Right cardiac atrium (tissue), 5 donors: ENCODE measurements around the gene ING5. TPM values are rescaled to one million over a fixed set of nuclear protein-coding genes. Genes with fewer than 3 reads are reported as not detected.
A peak's percentile ranks its signal among the peaks of the same experiment; 100 is the strongest.
"Not testable (repeated sequence)": the region's sequence is repeated elsewhere in the genome, so short reads cannot be mapped to it uniquely, and the experiment has no call there.

Source experiments
- ATAC-seq, 2 donors: fragments of 200-7000 bp; cut with Tn5 transposase; one replicate each; pipeline versions ENCODE4 v1.8.0 to v1.9.1; 2020; ENCODE audit warnings: moderate library complexity in 2 of 2, mild to moderate bottlenecking in 1 of 2
- DNase-seq, 3 donors: peaks; one replicate each; pipeline ENCODE4 v3.0.0-alpha.2; 2020
- H3K27ac ChIP-seq: one replicate; pipeline ENCODE4 v1.5.1; 2013; ENCODE audit warnings: mild to moderate bottlenecking, low read length, control low read depth, moderate library complexity
- H3K27me3 ChIP-seq: one replicate; pipeline ENCODE4 v1.6.1; 2013; ENCODE audit not compliant: control insufficient read depth, insufficient read depth
- H3K4me1 ChIP-seq: one replicate; pipeline ENCODE4 v1.6.1; 2013; ENCODE audit warnings: low read length; ENCODE audit not compliant: control insufficient read depth, insufficient read depth
- H3K4me3 ChIP-seq: one replicate; pipeline ENCODE4 v1.5.1; 2013; ENCODE audit warnings: low read length, control low read depth
- H3K9me3 ChIP-seq: one replicate; pipeline ENCODE4 v1.6.1; 2013; ENCODE audit warnings: low read length; ENCODE audit not compliant: control insufficient read depth
- WGBS: extraction: QIAGEN DNeasy Blood & Tissue Kit; methylation state at CpG from one replicate; pipeline ENCODE4 v1.1.7; 2013; 5-methylcytosine and 5-hydroxymethylcytosine counted together
- intact Hi-C, 4 donors: fragments of 100-400 bp; cut with DNase I; formaldehyde crosslinking; loops; one replicate each; pipeline versions ENCODE4 v1.11.0 to v1.14.0; 2022 to 2023
- polyA plus RNA-seq: library from polyadenylated mRNA; stranded (reverse); fragments of 200-250 nt; gene quantifications from one replicate; pipeline ENCODE4 v1.2.3, GENCODE V29; 2013
- total RNA-seq, 4 donors: library from RNA; stranded (reverse); fragmentation: NEBNext Ultra II Directional; extraction: Animal tissue kit (Norgen Biotek cat#: 25700); gene quantifications; one replicate each; pipeline ENCODE4 v1.2.1, GENCODE V29; 2021
- donor health status: healthy with polysubstance abuse.
- donor health status: DM: no; HTN: yes; CAD: no.
- donor health status: DM: no; HTN: no; CAD: no.
- donor health status: DM: no; HTN: yes; CAD: no; lungs with severe emphysema.
- donor health status: DM: yes; HTN: yes; CAD: no.

ING5 gene
- total and polyA plus RNA-seq, 5 donors, result 20.8 to 25.6 (median 21.0) TPM

- H3K27ac ChIP-seq, result no peak overlapping the region
- H3K4me1 ChIP-seq, result no peaks in the 10 kb centered on the region
- 97% methylated on average over 14 of the region's 14 CpGs for WGBS
- ATAC-seq (no peak), DNase-seq (peak in 2 of 3 donors; percentile 28 to 37)
- no peaks in the 10 kb centered on the region for H3K27me3 ChIP-seq
- intact Hi-C loops, result no loop called here
- no peak overlapping the region for H3K4me3 ChIP-seq
- no peaks in the 10 kb centered on the region for H3K9me3 ChIP-seq
Measured at GRCh38 chr2:241752253-241752652, 50.4 kb downstream of the ING5 start.

- Histone ChIP-seq H3K4me1 (no peaks in the 10 kb centered on the region), H3K27me3 (no peaks in the 10 kb centered on the region), H3K9me3 (no peaks in the 10 kb centered on the region), H3K4me3 (no peak overlapping the region), H3K27ac (no peak overlapping the region)
- peak in 1 of 3 donors; percentile 2 for DNase-seq
- intact Hi-C loops, result no loop called here
- 92% methylated on average over 21 of the region's 21 CpGs for WGBS
- no peak for ATAC-seq
Measured at GRCh38 chr2:241752689-241753276, 50.9 kb downstream of the ING5 start.

GRCh38 chr2:241753493-241753892 is 51.7 kb downstream of the ING5 start:
- Histone ChIP-seq H3K4me3 (no peak overlapping the region), H3K27me3 (no peaks in the 10 kb centered on the region), H3K4me1 (no peaks in the 10 kb centered on the region), H3K27ac (no peak overlapping the region), H3K9me3 (no peaks in the 10 kb centered on the region)
- WGBS, result 97% methylated on average over 17 of the region's 17 CpGs
- no peak for ATAC-seq
- intact Hi-C loops, result no loop called here
- DNase-seq, result peak in 1 of 3 donors; percentile 37

- ATAC-seq (no peak), DNase-seq (peak in 1 of 3 donors; percentile 31)
- no peak overlapping the region for H3K27ac ChIP-seq
- H3K27me3 ChIP-seq, result no peaks in the 10 kb centered on the region
- no peaks in the 10 kb centered on the region for H3K4me1 ChIP-seq
- no peak overlapping the region for H3K4me3 ChIP-seq
- intact Hi-C loops, result no loop called here
- WGBS, result 94% methylated on average over 20 of the region's 20 CpGs
- no peaks in the 10 kb centered on the region for H3K9me3 ChIP-seq
Measured at GRCh38 chr2:241754042-241754441, 52.2 kb downstream of the ING5 start.

GRCh38 chr2:241755166-241755565 is 53.3 kb downstream of the ING5 start:
- 92% methylated on average over 18 of the region's 18 CpGs for WGBS
- intact Hi-C loops, result no loop called here
- no peak overlapping the region for H3K4me3 ChIP-seq
- ATAC-seq (peak in 1 of 2 donors; percentile 17), DNase-seq (peak in 2 of 3 donors; percentile 24 to 43)
- no peaks in the 10 kb centered on the region for H3K27me3 ChIP-seq
- H3K4me1 ChIP-seq, result no peaks in the 10 kb centered on the region
- no peak overlapping the region for H3K27ac ChIP-seq
- H3K9me3 ChIP-seq, result no peaks in the 10 kb centered on the region

- intact Hi-C loops, result no loop called here
- H3K27me3 ChIP-seq, result no peaks in the 10 kb centered on the region
- H3K4me3 ChIP-seq, result no peak overlapping the region
- no peaks in the 10 kb centered on the region for H3K4me1 ChIP-seq
- H3K27ac ChIP-seq, result no peak overlapping the region
- ATAC-seq (no peak), DNase-seq (peak in 2 of 3 donors; percentile 37 to 41)
- no peaks in the 10 kb centered on the region for H3K9me3 ChIP-seq
- 97% methylated on average over 27 of the region's 27 CpGs for WGBS
Measured at GRCh38 chr2:241755777-241756176, 53.9 kb downstream of the ING5 start.

- intact Hi-C loops, result no loop called here
- no peak overlapping the region for H3K27ac ChIP-seq
- no peak overlapping the region for H3K4me3 ChIP-seq
- H3K27me3 ChIP-seq, result no peaks in the 10 kb centered on the region
- DNase-seq (peak in 1 of 3 donors; percentile 22), ATAC-seq (peak in 1 of 2 donors; percentile 50)
- H3K9me3 ChIP-seq, result no peaks in the 10 kb centered on the region
- WGBS, result 68% methylated on average over 20 of the region's 20 CpGs
- no peaks in the 10 kb centered on the region for H3K4me1 ChIP-seq
Measured at GRCh38 chr2:241759067-241759807, 57.4 kb downstream of the ING5 start.

- H3K9me3 ChIP-seq, H3K27me3 ChIP-seq, intact Hi-C loops, H3K4me3 ChIP-seq, H3K4me1 ChIP-seq, ATAC-seq, H3K27ac ChIP-seq: not testable (repeated sequence)
- DNase-seq, result peak in 2 of 3 donors; percentile 18 to 22
- 95% methylated on average over 11 of the region's 16 CpGs for WGBS
Measured at GRCh38 chr2:241759893-241760292, 58.1 kb downstream of the ING5 start.

- ATAC-seq, result no peak
- no peak overlapping the region for H3K27ac ChIP-seq
- H3K9me3 ChIP-seq, result no peaks in the 10 kb centered on the region
- no peak overlapping the region for H3K4me3 ChIP-seq
- H3K27me3 ChIP-seq, result no peaks in the 10 kb centered on the region
- intact Hi-C loops, result no loop called here
- peak in 2 of 3 donors; percentile 24 to 30 for DNase-seq
- WGBS, result 97% methylated on average over 17 of the region's 17 CpGs
- H3K4me1 ChIP-seq, result no peaks in the 10 kb centered on the region
Measured at GRCh38 chr2:241760301-241760771, 58.5 kb downstream of the ING5 start.

GRCh38 chr2:241762321-241762932 is 60.6 kb downstream of the ING5 start:
- no peaks in the 10 kb centered on the region for H3K4me1 ChIP-seq
- WGBS, result 76% methylated on average over 18 of the region's 18 CpGs
- no peak overlapping the region for H3K4me3 ChIP-seq
- no peaks in the 10 kb centered on the region for H3K27me3 ChIP-seq
- DNase-seq (peak in 1 of 3 donors; percentile 5), ATAC-seq (no peak)
- intact Hi-C loops, result no loop called here
- no peaks in the 10 kb centered on the region for H3K9me3 ChIP-seq
- H3K27ac ChIP-seq, result no peak overlapping the region

- WGBS, result 81% methylated on average over 13 of the region's 13 CpGs
- DNase-seq, result peak in 1 of 3 donors; percentile 42
- peak in 1 of 2 donors; percentile 47 for ATAC-seq
- Histone ChIP-seq H3K4me1 (no peaks in the 10 kb centered on the region), H3K27me3 (no peaks in the 10 kb centered on the region), H3K9me3 (no peaks in the 10 kb centered on the region), H3K27ac (no peak overlapping the region), H3K4me3 (no peak overlapping the region)
- intact Hi-C loops, result no loop called here
Measured at GRCh38 chr2:241762933-241763369, 61.1 kb downstream of the ING5 start.
